SK-N-SH (cell line): ENCODE data around the gene DSCAML1. TPM values are rescaled to one million over a fixed set of nuclear protein-coding genes. Genes with fewer than 3 reads are reported as not detected.
A peak's percentile ranks its signal among the peaks of the same experiment; 100 is the strongest.

Experiments used
- CTCF ChIA-PET: fragments of 300-600, 350-600 bp; formaldehyde crosslinking; extraction: SDS; loops from one replicate; lab custom pipeline; 2021; lab: Yijun Ruan, JAX
- POLR2A ChIA-PET: fragments of 350-600 bp; sonication (Branson Sonifier 250); formaldehyde crosslinking; extraction: SDS; loops from one replicate; lab custom pipeline; 2020; ENCODE audit warnings: antibody characterized with exemption, inconsistent platforms; lab: Yijun Ruan, JAX
- DNase-seq: peaks from one replicate; pipeline ENCODE4 v3.0.0; 2012
- H2AFZ ChIP-seq: fragments of 200-600 bp; sonication (generic); 2 replicates; pipeline ENCODE4 v1.8.1; 2016; ENCODE audit warnings: antibody characterized with exemption, mild to moderate bottlenecking, low read depth
- H3F3A ChIP-seq: fragments of 200-600 bp; sonication (generic); replicated peaks from 2 replicates; pipeline ENCODE3; 2016; ENCODE audit warnings: antibody characterized with exemption, mild to moderate bottlenecking; ENCODE audit not compliant: insufficient read depth
- H3K27ac ChIP-seq, 2 experiments: fragments of 200-500 bp in 1 of 2; fragments of 200-600 bp in 1 of 2; sonication (Bioruptor generic) in 1 of 2; sonication (generic), shearing (Covaris generic) in 1 of 2; 2 replicates each; pipeline versions ENCODE4 v1.5.1 to v1.6.1; 2014 to 2016; ENCODE audit warnings: low read depth in 2 of 2, inconsistent platforms in 1 of 2, low read length in 1 of 2, mild to moderate bottlenecking in 1 of 2, mixed read lengths in 1 of 2
- H3K27me3 ChIP-seq: fragments of 200-600 bp; sonication (generic), shearing (Covaris generic); 2 replicates; pipeline ENCODE4 v1.6.1; 2016; ENCODE audit warnings: mixed run types; ENCODE audit not compliant: insufficient read depth
- H3K36me3 ChIP-seq, 2 experiments: fragments of 200-500 bp in 1 of 2; fragments of 200-600 bp in 1 of 2; sonication (Bioruptor generic) in 1 of 2; sonication (generic) in 1 of 2; replicated peaks in 1 of 2; 2 replicates each; pipeline versions ENCODE3 to v1.5.1; 2014 to 2016; ENCODE audit warnings: low read length in 1 of 2, mild to moderate bottlenecking in 1 of 2; ENCODE audit not compliant: insufficient read depth in 2 of 2, control insufficient read depth in 1 of 2
- H3K4me1 ChIP-seq, 2 experiments: fragments of 200-500 bp in 1 of 2; fragments of 200-600 bp in 1 of 2; sonication (Bioruptor generic) in 1 of 2; sonication (generic), shearing (Covaris generic) in 1 of 2; 2 replicates each; pipeline versions ENCODE4 v1.5.1 to v1.6.1; 2014 to 2016; ENCODE audit warnings: low read depth in 1 of 2, low read length in 1 of 2, mixed run types in 1 of 2; ENCODE audit not compliant: insufficient read depth in 2 of 2, control insufficient read depth in 1 of 2
- H3K4me2 ChIP-seq: fragments of 200-600 bp; sonication (generic), shearing (Covaris generic); 2 replicates; pipeline ENCODE4 v1.6.1; 2017; ENCODE audit warnings: mixed run types
- H3K4me3 ChIP-seq, 2 experiments: fragments of 200-500 bp in 1 of 2; fragments of 200-600 bp in 1 of 2; sonication (Bioruptor generic) in 1 of 2; sonication (generic), shearing (Covaris generic) in 1 of 2; 2 replicates each; pipeline versions ENCODE4 v1.5.1 to v1.8.1; 2014 to 2016; ENCODE audit warnings: low read depth in 2 of 2, inconsistent platforms in 1 of 2, low read length in 1 of 2, mild to moderate bottlenecking in 1 of 2, mixed read lengths in 1 of 2, moderate library complexity in 1 of 2
- H3K79me2 ChIP-seq: fragments of 200-600 bp; sonication (generic); 2 replicates; pipeline ENCODE4 v1.8.1; 2017; ENCODE audit warnings: mild to moderate bottlenecking; ENCODE audit not compliant: insufficient read depth
- H3K9ac ChIP-seq: fragments of 200-600 bp; sonication (generic); 2 replicates; pipeline ENCODE4 v1.6.1; 2017; ENCODE audit warnings: mixed run types
- H3K9me2 ChIP-seq: fragments of 200-600 bp; sonication (generic); 2 replicates; pipeline ENCODE4 v1.6.1; 2017; ENCODE audit warnings: mixed run types
- H3K9me3 ChIP-seq: fragments of 200-600 bp; sonication (generic); 2 replicates; pipeline ENCODE4 v1.6.1; 2017; ENCODE audit warnings: mixed run types, mild to moderate bottlenecking, moderate library complexity
- H4K20me1 ChIP-seq: fragments of 200-600 bp; sonication (generic); 2 replicates; pipeline ENCODE4 v1.6.1; 2017; ENCODE audit warnings: mild to moderate bottlenecking, mixed run types; ENCODE audit not compliant: insufficient read depth
- CHD2 ChIP-seq: fragments of 150-350 bp; IDR thresholded peaks from 2 replicates; pipeline ENCODE4 v1.6.1; 2018; ENCODE audit warnings: low read length; ENCODE audit not compliant: partially characterized antibody
- CTCF ChIP-seq: fragments of 200-600 bp; sonication (generic); IDR thresholded peaks from 2 replicates; pipeline ENCODE4 v1.6.1; 2017; ENCODE audit warnings: antibody characterized with exemption, mild to moderate bottlenecking, moderate library complexity
- FOXJ3 ChIP-seq: sonication (generic); formaldehyde crosslinking; IDR thresholded peaks from 2 replicates; pipeline ENCODE4 v1.5.1; 2020; ENCODE audit warnings: mild to moderate bottlenecking, missing genetic modification reagents
- NFIC ChIP-seq: IDR thresholded peaks from 2 replicates; pipeline ENCODE4 v1.4.0; 2012; ENCODE audit warnings: borderline replicate concordance
- PBX3 ChIP-seq: IDR thresholded peaks from 2 replicates; pipeline ENCODE4; 2012
- RFX5 ChIP-seq: IDR thresholded peaks from 2 replicates; pipeline ENCODE4 v1.6.1; 2012; ENCODE audit warnings: mild to moderate bottlenecking, improper control_type of control experiment, low read length
- TEAD4 ChIP-seq: IDR thresholded peaks from 2 replicates; pipeline ENCODE4 v1.4.0; 2012; ENCODE audit warnings: mild to moderate bottlenecking, borderline replicate concordance; ENCODE audit not compliant: insufficient read depth
- WGBS: methylation state at CpG from one replicate; pipeline ENCODE4 v1.1.6; 2017; ENCODE audit warnings: low lambda C conversion rate; 5-methylcytosine and 5-hydroxymethylcytosine counted together
- polyA plus RNA-seq, 3 experiments: library from polyadenylated mRNA; depleted of rRNA; stranded (reverse); fragments of >200 nt; gene quantifications; 2 replicates each; pipeline ENCODE4 v1.2.3, GENCODE V29; 2012

Gene DSCAML1
- polyA plus RNA-seq, 1 of the 3 experiments (the other 2 are of a cell fraction): not detected

- no peaks in the 10 kb centered on the region for H3K36me3 ChIP-seq
- H3K4me1 ChIP-seq: no peaks in the 10 kb centered on the region; a peak in 2 of 4 replicates
- no peaks in the 10 kb centered on the region for H3F3A ChIP-seq
- no peaks in the 10 kb centered on the region for H4K20me1 ChIP-seq
- no peak overlapping the region for H3K4me2 ChIP-seq
- DNase-seq: no peak
- H3K27me3 ChIP-seq: no peaks in the 10 kb centered on the region
- no peak overlapping the region for H2AFZ ChIP-seq
- no peaks in the 10 kb centered on the region for H3K79me2 ChIP-seq
- H3K9me2 ChIP-seq: no peaks in the 10 kb centered on the region
- no peak overlapping the region for H3K9ac ChIP-seq
- WGBS: 73% methylated on average over 6 of the region's 13 CpGs
- no peak overlapping the region for H3K4me3 ChIP-seq
- ChIA-PET CTCF (interaction anchor here (1.2 to 25.9 kb wide), 7 partner anchors 10 to 398 kb away, joined by 3 to 481 read pairs (median 23); no protein-coding TSS in a partner anchor), POLR2A (no interaction called here)
- no peak overlapping the region for H3K27ac ChIP-seq
- no peak for TF ChIP-seq CHD2
- no peak for TF ChIP-seq FOXJ3
- TF ChIP-seq NFIC: no peak
- TF ChIP-seq TEAD4: no peak
- TF ChIP-seq RFX5: no peak
- H3K9me3 ChIP-seq: no peaks in the 10 kb centered on the region
Measured at GRCh38 chr11:117823946-117824420, 27.0 kb upstream of the DSCAML1 start.

- H3K27ac ChIP-seq: no peak overlapping the region
- H3K27me3 ChIP-seq: no peaks in the 10 kb centered on the region
- no peak overlapping the region for H2AFZ ChIP-seq
- no peaks in the 10 kb centered on the region; a peak in 1 of 4 replicates for H3K4me1 ChIP-seq
- no peaks in the 10 kb centered on the region for H3K9me2 ChIP-seq
- H3K9ac ChIP-seq: no peak overlapping the region
- TF ChIP-seq CTCF (peak; percentile 28; the same call in 1 of the 2 replicates), RFX5 (no peak), PBX3 (no peak)
- no peaks in the 10 kb centered on the region for H3K79me2 ChIP-seq
- no peaks in the 10 kb centered on the region for H4K20me1 ChIP-seq
- no peaks in the 10 kb centered on the region for H3K9me3 ChIP-seq
- ChIA-PET CTCF (interaction anchor here (0.5 to 25.9 kb wide), 16 partner anchors 9 to 464 kb away, joined by 3 to 481 read pairs (median 4); no protein-coding TSS in a partner anchor), POLR2A (interaction anchor here (0.5 kb wide), 1 partner anchor 433 kb away, joined by 3 read pairs; no protein-coding TSS in a partner anchor)
- 71% methylated on average over 1 of the region's 18 CpGs for WGBS
- H3K4me3 ChIP-seq: no peak overlapping the region
- H3K4me2 ChIP-seq: no peak overlapping the region
- H3F3A ChIP-seq: no peaks in the 10 kb centered on the region
- no peaks in the 10 kb centered on the region for H3K36me3 ChIP-seq
- no peak for DNase-seq
Measured at GRCh38 chr11:117823294-117823945, 26.4 kb upstream of the DSCAML1 start.
